HEK293T (cell line): ENCODE results near the gene BEX3.
A peak's percentile ranks its signal among the peaks of the same experiment; 100 is the strongest.
"Not testable (repeated sequence)": the region's sequence is repeated elsewhere in the genome, so short reads cannot be mapped to it uniquely, and the experiment has no call there.

Source experiments
- CTCF ChIA-PET: fragments of 350-600 bp; formaldehyde crosslinking; extraction: SDS; loops from one replicate; lab custom pipeline; 2021; ENCODE audit warnings: antibody characterized with exemption, inconsistent platforms; lab: Yijun Ruan, JAX
- POLR2A ChIA-PET: fragments of 350-600 bp; formaldehyde crosslinking; extraction: SDS; loops from one replicate; lab custom pipeline; 2020; ENCODE audit warnings: antibody characterized with exemption, inconsistent platforms; lab: Yijun Ruan, JAX
- DNase-seq: peaks from one replicate; pipeline ENCODE4 v3.0.0; 2012; ENCODE audit warnings: mixed read lengths; ENCODE audit errors: extremely low spot score
- ARNT ChIP-seq: fragments of 450-650 bp; IDR thresholded peaks from 2 replicates; pipeline ENCODE4 v1.6.1; 2017; ENCODE audit warnings: mild to moderate bottlenecking
- BHLHE40 ChIP-seq: fragments of 450-650 bp; IDR thresholded peaks from 2 replicates; pipeline ENCODE4 v1.6.1; 2016; ENCODE audit warnings: mild to moderate bottlenecking, moderate library complexity, borderline replicate concordance
- CTBP1 ChIP-seq: fragments of 450-650 bp; IDR thresholded peaks from 2 replicates; pipeline ENCODE4 v1.6.1; 2016; ENCODE audit warnings: borderline replicate concordance
- ELF4 ChIP-seq: fragments of 450-650 bp; IDR thresholded peaks from 2 replicates; pipeline ENCODE4 v1.6.1; 2017; ENCODE audit warnings: antibody characterized with exemption
- FOXA1 ChIP-seq: fragments of 450-650 bp; IDR thresholded peaks from 2 replicates; pipeline ENCODE4 v1.6.1; 2016; ENCODE audit warnings: mild to moderate bottlenecking
- FOXK2 ChIP-seq: fragments of 450-650 bp; IDR thresholded peaks from 2 replicates; pipeline ENCODE4 v1.6.1; 2016; ENCODE audit warnings: mild to moderate bottlenecking
- FOXM1 ChIP-seq: fragments of 450-650 bp; IDR thresholded peaks from 2 replicates; pipeline ENCODE4 v1.6.1; 2017; ENCODE audit warnings: mild to moderate bottlenecking, borderline replicate concordance
- HDGF ChIP-seq: fragments of 450-650 bp; IDR thresholded peaks from 2 replicates; pipeline ENCODE4 v1.6.1; 2017; ENCODE audit warnings: antibody characterized with exemption, borderline replicate concordance
- L3MBTL2 ChIP-seq: fragments of 450-650 bp; conservative IDR thresholded peaks from 2 replicates; pipeline ENCODE4 v1.6.1; 2016; ENCODE audit warnings: mild to moderate bottlenecking
- LEF1 ChIP-seq: fragments of 450-650 bp; IDR thresholded peaks from 2 replicates; pipeline ENCODE4 v1.6.1; 2017; ENCODE audit warnings: mild to moderate bottlenecking, borderline replicate concordance
- NFRKB ChIP-seq: fragments of 450-650 bp; IDR thresholded peaks from 2 replicates; pipeline ENCODE4 v1.6.1; 2016; ENCODE audit warnings: mild to moderate bottlenecking, moderate library complexity
- SP1 ChIP-seq: fragments of 450-650 bp; IDR thresholded peaks from 2 replicates; pipeline ENCODE4 v1.6.1; 2017
- TARDBP ChIP-seq: fragments of 450-650 bp; IDR thresholded peaks from 2 replicates; pipeline ENCODE4 v1.6.1; 2016
- TF ChIP-seq, protein P1 (sequence below): fragments of 450-650 bp; IDR thresholded peaks from 2 replicates; pipeline ENCODE4 v1.6.1; 2016

Gene BEX3

GRCh38 chrX:103344606-103345005, 31.7 kb upstream of the BEX3 start:
- no peak for DNase-seq
- ChIA-PET CTCF (no interaction called here), POLR2A (no interaction called here)
- TF ChIP-seq HDGF (no peak), FOXA1 (no peak), BHLHE40 (no peak), TARDBP (no peak), LEF1 (no peak), SP1 (no peak), FOXM1 (no peak), L3MBTL2 (no peak), NFRKB (no peak), ARNT (no peak), CTBP1 (no peak)
- TF ChIP-seq, protein P1, sequence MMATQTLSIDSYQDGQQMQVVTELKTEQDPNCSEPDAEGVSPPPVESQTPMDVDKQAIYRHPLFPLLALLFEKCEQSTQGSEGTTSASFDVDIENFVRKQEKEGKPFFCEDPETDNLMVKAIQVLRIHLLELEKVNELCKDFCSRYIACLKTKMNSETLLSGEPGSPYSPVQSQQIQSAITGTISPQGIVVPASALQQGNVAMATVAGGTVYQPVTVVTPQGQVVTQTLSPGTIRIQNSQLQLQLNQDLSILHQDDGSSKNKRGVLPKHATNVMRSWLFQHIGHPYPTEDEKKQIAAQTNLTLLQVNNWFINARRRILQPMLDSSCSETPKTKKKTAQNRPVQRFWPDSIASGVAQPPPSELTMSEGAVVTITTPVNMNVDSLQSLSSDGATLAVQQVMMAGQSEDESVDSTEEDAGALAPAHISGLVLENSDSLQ = no peak

- ChIA-PET POLR2A (interaction anchor here (2.3 kb wide), 1 partner anchor 9 kb away, joined by 15 read pairs; the partner anchor contains the start of gene TCEAL9), CTCF (no interaction called here)
- no peak for TF ChIP-seq FOXM1
- TF ChIP-seq CTBP1 = no peak
- no peak for TF ChIP-seq ARNT
- TF ChIP-seq SP1 = no peak
- TF ChIP-seq FOXA1 = no peak
- no peak for TF ChIP-seq LEF1
- TF ChIP-seq BHLHE40 = no peak
- TF ChIP-seq TARDBP = no peak
- TF ChIP-seq HDGF = no peak
- TF ChIP-seq ELF4 = no peak
- no peak for DNase-seq
Measured at GRCh38 chrX:103347682-103348397, 28.5 kb upstream of the BEX3 start.

DNA sequence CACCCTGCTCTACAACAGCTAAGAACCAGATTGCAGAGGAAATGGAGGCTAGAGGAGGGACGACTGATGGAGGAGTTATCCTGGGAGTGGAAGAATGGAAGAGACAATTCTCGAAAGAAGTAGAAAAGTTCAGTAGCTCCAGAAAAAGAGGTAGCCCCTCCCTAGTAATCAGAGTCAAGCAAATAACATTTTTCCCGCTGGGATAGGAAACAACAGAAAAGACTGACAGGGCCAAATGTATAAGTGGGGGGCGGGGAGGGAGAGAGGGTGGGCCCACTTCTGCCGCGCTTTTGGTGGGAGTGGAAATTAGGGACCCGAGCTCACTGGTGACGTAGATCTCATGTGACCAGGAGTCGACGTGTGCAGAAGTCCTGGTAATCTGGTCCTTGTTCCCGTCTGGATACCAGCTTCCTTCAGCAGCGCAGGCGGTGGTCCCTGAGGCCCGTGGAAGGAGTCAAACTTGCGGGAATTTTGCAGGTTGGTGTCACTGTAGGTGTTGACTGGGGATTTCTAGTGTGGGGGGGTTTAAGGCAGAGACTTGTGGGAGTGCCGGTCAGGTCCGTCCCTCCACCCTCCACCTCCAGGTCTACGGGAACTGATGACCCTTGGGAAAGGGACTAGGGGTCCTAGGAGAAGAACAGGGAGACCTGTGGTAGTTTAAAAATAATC, 20.1 kb upstream of the BEX3 start, which contains the start of gene TCEAL9:
Gene TCEAL9, plus strand, starts transcription at position 377 of the 669 bp plus-strand sequence. CDS start 1,179 bp downstream, outside the sequence.
- TF ChIP-seq, protein P1 = peak; percentile 89
- TF ChIP-seq NFRKB (no peak), L3MBTL2 (peak; percentile 76)
- DNase-seq = peak; percentile 72
- ChIA-PET POLR2A (interaction anchor here (0.7 to 3.5 kb wide), 23 partner anchors 9 to 274 kb away, joined by 3 to 55 read pairs (median 7); partner anchors contain the start of genes BEX2, BEX3, BEX4 and TCEAL7), CTCF (interaction anchor here (0.7 to 1.0 kb wide), 3 partner anchors 10 to 108 kb away, joined by 3 to 5 read pairs (median 4); no protein-coding TSS in a partner anchor)

- ChIA-PET CTCF (interaction anchor here (0.6 to 1.5 kb wide), 2 partner anchors 145 to 146 kb away, joined by 3 read pairs; no protein-coding TSS in a partner anchor), POLR2A (interaction anchor here (0.9 to 3.5 kb wide), 15 partner anchors 8 to 107 kb away, joined by 3 to 55 read pairs (median 8); partner anchors contain the start of genes BEX2, BEX3, TCEAL7 and TCEAL8)
- no peak for TF ChIP-seq NFRKB
- TF ChIP-seq LEF1 = no peak
- TF ChIP-seq FOXK2 = no peak
- no peak for TF ChIP-seq HDGF
- no peak for TF ChIP-seq SP1
- no peak for TF ChIP-seq TARDBP
- DNase-seq = no peak
Measured at GRCh38 chrX:103356858-103357257, 19.5 kb upstream of the BEX3 start.

DNA sequence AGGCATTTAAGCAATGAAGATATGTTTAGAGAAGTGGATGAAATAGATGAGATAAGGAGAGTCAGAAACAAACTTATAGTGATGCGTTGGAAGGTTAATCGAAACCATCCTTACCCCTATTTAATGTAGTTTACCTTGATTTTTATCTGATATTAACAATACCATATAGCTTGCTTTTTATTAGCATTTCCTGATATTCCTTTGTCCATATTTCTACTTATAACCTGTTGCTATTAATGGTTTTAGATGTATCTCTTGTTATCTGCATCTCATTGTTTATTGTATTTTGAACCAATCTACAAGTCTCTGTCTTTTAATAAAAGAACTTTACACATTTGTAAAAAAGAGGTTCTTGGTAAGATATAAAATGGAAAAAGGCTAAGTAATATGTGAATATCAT, 18.5 kb upstream of the BEX3 start:
- POLR2A ChIA-PET = interaction anchor here (1.7 to 3.5 kb wide), 3 partner anchors 10 to 103 kb away, joined by 4 to 55 read pairs (median 16); partner anchors contain the start of genes BEX3 and TCEAL8
- CTCF ChIA-PET = interaction anchor here (1.5 kb wide), 1 partner anchor 147 kb away, joined by 3 read pairs; no protein-coding TSS in a partner anchor
- TF ChIP-seq CTBP1 (no peak), ARNT (no peak), L3MBTL2 (no peak), SP1 (no peak), BHLHE40 (no peak), HDGF (no peak), FOXA1 (no peak)
- no peak for DNase-seq

DNA sequence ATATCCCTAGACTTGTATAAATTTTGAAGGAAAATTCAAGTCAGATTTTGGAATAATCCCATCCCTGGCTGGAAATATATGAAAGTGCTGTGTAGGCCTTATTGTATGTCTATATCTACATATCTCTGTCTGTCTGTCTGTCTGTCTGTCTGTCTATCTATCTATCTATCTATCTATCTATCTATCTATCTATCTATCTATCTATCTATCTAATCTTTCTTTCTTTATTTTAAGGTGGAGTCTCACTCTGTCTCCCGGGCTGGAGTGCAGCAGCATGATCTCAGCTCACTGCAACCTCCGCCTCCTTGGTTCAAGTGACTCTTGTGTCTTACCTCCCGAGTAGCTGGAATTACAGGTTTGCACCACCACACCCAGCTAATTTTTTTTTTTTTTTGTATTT, 16.7 kb upstream of the BEX3 start:
- POLR2A ChIA-PET = interaction anchor here (3.0 kb wide), 1 partner anchor 17 kb away, joined by 19 read pairs; the partner anchor contains the start of gene BEX3
- CTCF ChIA-PET = interaction anchor here (0.7 kb wide), 1 partner anchor 8 kb away, joined by 8 read pairs; no protein-coding TSS in a partner anchor

GRCh38 chrX:103360092-103360491, 16.2 kb upstream of the BEX3 start:
- DNase-seq = no peak
- no peak for TF ChIP-seq CTBP1
- POLR2A ChIA-PET = interaction anchor here (3.0 kb wide), 1 partner anchor 17 kb away, joined by 19 read pairs; the partner anchor contains the start of gene BEX3
- CTCF ChIA-PET = no interaction called here

More for the DNA sequence above, 16.7 kb upstream of the BEX3 start:
- DNase-seq = not testable (repeated sequence)
